VCaP (cell line): ENCODE measurements around the gene ACER3.
"Not testable (repeated sequence)": the region's sequence is repeated elsewhere in the genome, so short reads cannot be mapped to it uniquely, and the experiment has no call there.

Source experiments
- H3K27ac ChIP-seq: fragments of 450-650 bp; 2 replicates; pipeline ENCODE4 v1.5.1; 2017
- TF ChIP-seq, protein P1 (sequence below): fragments of 450-650 bp; conservative IDR thresholded peaks from 2 replicates; pipeline ENCODE4 v1.5.1; 2017; ENCODE audit warnings: mild to moderate bottlenecking, moderate library complexity

Gene ACER3

DNA sequence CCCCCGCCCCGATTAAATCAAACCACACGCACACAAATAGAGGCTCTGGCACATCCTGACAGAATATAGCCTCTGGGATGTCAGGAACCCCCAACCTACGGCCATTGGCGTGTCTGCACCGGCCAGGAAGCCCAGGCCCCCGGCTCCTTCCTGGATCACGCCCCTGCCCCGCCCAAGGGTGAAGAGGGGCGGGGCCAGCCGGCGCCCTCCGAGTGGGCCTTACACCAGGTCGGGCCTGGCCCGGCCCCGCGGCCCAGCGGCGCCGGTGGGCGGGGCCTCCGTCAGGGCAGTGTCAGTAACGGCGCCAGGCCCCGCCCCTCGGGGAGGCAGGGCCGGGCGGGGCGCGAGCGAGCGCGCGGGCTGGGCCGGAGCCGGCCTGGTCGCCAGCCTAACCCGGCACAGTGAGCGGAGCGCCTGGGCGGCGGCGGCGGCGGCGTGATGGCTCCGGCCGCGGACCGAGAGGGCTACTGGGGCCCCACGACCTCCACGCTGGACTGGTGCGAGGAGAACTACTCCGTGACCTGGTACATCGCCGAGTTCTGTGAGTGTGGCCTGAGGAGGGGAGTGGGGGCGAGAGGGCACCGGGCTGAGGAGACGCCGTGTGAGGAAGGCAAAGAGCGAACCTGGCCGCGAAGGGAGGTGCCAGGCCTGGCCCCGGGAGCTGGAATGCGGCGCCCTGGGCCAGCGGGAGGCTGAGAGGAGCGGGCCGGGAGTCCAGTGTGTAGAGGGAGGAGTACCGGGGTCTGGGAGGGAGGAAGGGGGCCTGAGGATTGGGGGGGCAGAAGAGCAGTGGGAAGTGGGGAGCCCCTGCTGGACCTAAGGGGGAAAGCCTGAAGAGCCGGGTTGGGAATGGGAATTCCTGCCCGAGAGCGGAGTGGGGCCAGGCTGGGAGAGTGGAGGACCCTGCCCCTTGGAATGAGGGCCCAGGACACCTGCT, at the start of gene ACER3:
Gene ACER3, plus strand, starts transcription at position 380 of the 937 bp plus-strand sequence. Its CDS starts 59 bp downstream, at position 439.
- TF ChIP-seq, protein P1, sequence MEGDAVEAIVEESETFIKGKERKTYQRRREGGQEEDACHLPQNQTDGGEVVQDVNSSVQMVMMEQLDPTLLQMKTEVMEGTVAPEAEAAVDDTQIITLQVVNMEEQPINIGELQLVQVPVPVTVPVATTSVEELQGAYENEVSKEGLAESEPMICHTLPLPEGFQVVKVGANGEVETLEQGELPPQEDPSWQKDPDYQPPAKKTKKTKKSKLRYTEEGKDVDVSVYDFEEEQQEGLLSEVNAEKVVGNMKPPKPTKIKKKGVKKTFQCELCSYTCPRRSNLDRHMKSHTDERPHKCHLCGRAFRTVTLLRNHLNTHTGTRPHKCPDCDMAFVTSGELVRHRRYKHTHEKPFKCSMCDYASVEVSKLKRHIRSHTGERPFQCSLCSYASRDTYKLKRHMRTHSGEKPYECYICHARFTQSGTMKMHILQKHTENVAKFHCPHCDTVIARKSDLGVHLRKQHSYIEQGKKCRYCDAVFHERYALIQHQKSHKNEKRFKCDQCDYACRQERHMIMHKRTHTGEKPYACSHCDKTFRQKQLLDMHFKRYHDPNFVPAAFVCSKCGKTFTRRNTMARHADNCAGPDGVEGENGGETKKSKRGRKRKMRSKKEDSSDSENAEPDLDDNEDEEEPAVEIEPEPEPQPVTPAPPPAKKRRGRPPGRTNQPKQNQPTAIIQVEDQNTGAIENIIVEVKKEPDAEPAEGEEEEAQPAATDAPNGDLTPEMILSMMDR = no peak
- H3K27ac ChIP-seq = peak within 1 kb of the TSS; percentile 83

DNA sequence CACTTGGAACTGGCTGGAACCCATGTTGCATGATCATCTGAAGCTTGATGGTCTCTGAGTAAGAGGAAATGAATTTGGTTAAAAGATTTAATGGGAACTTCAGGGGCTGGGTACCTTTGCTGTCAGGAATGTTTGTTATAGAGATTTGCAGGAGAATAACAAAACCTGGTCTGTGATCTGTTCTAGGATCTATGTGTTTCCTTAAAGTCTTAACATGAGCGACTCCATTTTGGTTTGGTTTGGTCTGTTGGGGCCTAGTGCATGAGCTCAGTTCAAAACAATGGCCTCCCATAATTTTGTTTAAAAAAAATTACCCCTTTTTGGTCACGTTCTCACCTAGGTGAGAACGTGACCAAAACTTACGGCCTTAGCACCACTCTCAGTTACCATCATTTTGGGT, 49.5 kb upstream of the ACER3 start:
- no peak overlapping the region for H3K27ac ChIP-seq
- TF ChIP-seq, protein P1 = no peak

GRCh38 chr11:76814414-76814813, 46.3 kb upstream of the ACER3 start:
- TF ChIP-seq, protein P1 = no peak
- no peak overlapping the region for H3K27ac ChIP-seq

DNA sequence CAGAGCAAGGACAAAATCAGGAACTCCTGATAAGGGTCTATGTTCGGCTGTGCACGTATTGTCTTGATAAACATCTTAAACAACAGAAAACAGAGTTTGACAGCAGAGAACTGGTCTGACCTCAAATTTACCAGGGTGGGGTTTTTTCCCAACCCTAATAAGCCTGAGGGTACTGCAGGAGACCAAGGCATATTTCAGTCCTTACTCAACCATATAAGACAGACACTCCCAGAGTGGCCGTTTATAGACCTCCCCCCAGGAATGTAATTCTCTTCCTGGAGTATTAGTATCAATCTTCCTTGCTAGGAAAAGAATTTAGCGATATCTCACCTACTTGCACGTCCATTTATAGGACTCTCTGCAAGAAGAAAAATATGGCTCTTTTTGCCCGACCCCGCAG, 45.0 kb upstream of the ACER3 start:
- H3K27ac ChIP-seq = not testable (repeated sequence)

GRCh38 chr11:76820184-76820566, 40.5 kb upstream of the ACER3 start:
- TF ChIP-seq, protein P1 = no peak
- H3K27ac ChIP-seq = no peak overlapping the region

DNA sequence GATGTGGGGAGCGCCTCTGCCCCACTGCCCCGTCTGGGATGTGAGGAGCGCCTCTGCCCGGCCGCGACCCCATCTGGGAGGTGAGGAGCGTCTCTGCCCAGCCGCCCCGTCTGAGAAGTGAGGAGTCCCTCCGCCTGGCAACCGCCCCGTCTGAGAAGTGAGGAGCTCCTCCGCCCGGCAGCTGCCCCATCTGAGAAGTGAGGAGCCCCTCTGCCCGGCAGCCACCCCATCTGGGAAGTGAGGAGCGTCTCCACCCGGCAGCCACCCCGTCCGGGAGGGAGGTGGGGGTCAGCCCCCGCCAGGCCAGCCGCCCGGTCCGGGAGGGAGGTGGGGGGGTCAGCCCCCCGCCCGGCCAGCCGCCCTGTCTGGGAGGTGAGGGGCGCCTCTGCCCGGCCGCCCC, 39.3 kb upstream of the ACER3 start:
- not testable (repeated sequence) for H3K27ac ChIP-seq

- TF ChIP-seq, protein P1 = no peak
- H3K27ac ChIP-seq = no peak overlapping the region
These were observed 38.3 kb upstream of the ACER3 start for GRCh38 chr11:76822406-76822805.

- no peak overlapping the region; the same call in 1 of the 2 replicates for H3K27ac ChIP-seq
These were observed 37.2 kb upstream of the ACER3 start for GRCh38 chr11:76823481-76824028.

More at GRCh38 chr11:76823481-76824028, 37.2 kb upstream of the ACER3 start:
- TF ChIP-seq, protein P1 = no peak
